Testis (tissue), 3 donors: ENCODE data around the gene CD96. TPM values are rescaled to one million over a fixed set of nuclear protein-coding genes. Genes with fewer than 3 reads are reported as not detected.

Experiments
- DNase-seq: peaks from one replicate; pipeline ENCODE4 v3.0.0-alpha.2; 2019
- H3K27ac ChIP-seq, 2 donors: fragments of 200-600 bp; sonication (generic); one replicate each; pipeline ENCODE4 v1.5.1; 2019
- H3K27me3 ChIP-seq: fragments of 200-600 bp; sonication (generic); one replicate; pipeline ENCODE4 v1.5.1; 2019
- H3K36me3 ChIP-seq: fragments of 200-600 bp; sonication (generic); one replicate; pipeline ENCODE4 v1.5.1; 2017; ENCODE audit warnings: low read depth; ENCODE audit errors: missing control alignments
- H3K4me1 ChIP-seq: fragments of 200-600 bp; sonication (generic); one replicate; pipeline ENCODE4 v1.5.1; 2019
- H3K4me3 ChIP-seq, 2 donors: fragments of 200-600 bp; sonication (generic); one replicate each; pipeline ENCODE4 v1.5.1; 2017 to 2019
- H3K9me3 ChIP-seq: fragments of 200-600 bp; sonication (generic); one replicate; pipeline ENCODE4 v1.5.1; 2017
- CTCF ChIP-seq, 3 experiments: fragments of 450-650 bp in 2 of 3; fragments of 200-600 bp in 1 of 3; sonication (generic) in 1 of 3; IDR thresholded peaks; one replicate each; pipeline ENCODE4 v1.5.1; 2016 to 2019; ENCODE audit warnings: antibody characterized with exemption in 3 of 3, mild to moderate bottlenecking in 2 of 3, moderate library complexity in 1 of 3
- POLR2A ChIP-seq: fragments of 450-650 bp; IDR thresholded peaks from one replicate; pipeline ENCODE4 v1.6.1; 2017; ENCODE audit warnings: antibody characterized with exemption, mild to moderate bottlenecking, moderate library complexity
- WGBS, 2 donors: methylation state at CpG; one replicate each; pipeline ENCODE4 v1.1.5; 2018; 5-methylcytosine and 5-hydroxymethylcytosine counted together
- intact Hi-C: fragments of 100-400 bp; cut with DNase I; formaldehyde crosslinking; loops from one replicate; pipeline ENCODE4 v1.15.1; 2023; ENCODE audit warnings: low total_unique reads
- polyA plus RNA-seq: library from polyadenylated mRNA; stranded (reverse); fragments of 350-450 nt; fragmentation: Illumina TruSeq; extraction: RNeasy Lipid Tissue Mini Kit (QIAGEN cat#74804); gene quantifications from one replicate; pipeline ENCODE4 v1.2.3, GENCODE V29; 2014; ENCODE audit warnings: low read depth, low replicate concordance; ENCODE audit not compliant: insufficient read depth
- total RNA-seq, 2 donors: library from RNA; depleted of rRNA; stranded (reverse); fragments of >200 nt; gene quantifications; one replicate each; pipeline ENCODE4 v1.2.3, GENCODE V29; 2016

Gene CD96
- total and polyA plus RNA-seq, 3 donors from 2014 or later: 0.16 to 1.5 (median 0.99) TPM

GRCh38 chr3:111570404-111571030 is 28.5 kb downstream of the CD96 start:
- no peaks in the 10 kb centered on the region for H3K27me3 ChIP-seq
- WGBS, 2 donors: 85 to 99% methylated on average over 4 to 12 of the region's 12 CpGs
- DNase-seq: no peak
- no peaks in the 10 kb centered on the region for H3K9me3 ChIP-seq
- H3K27ac ChIP-seq: no peak overlapping the region
- H3K4me3 ChIP-seq: no peak overlapping the region
- intact Hi-C loops: no loop called here
- H3K36me3 ChIP-seq: no peaks in the 10 kb centered on the region
- H3K4me1 ChIP-seq: no peaks in the 10 kb centered on the region
- TF ChIP-seq CTCF (IDR thresholded peaks at IDR 0.05): no peak
- TF ChIP-seq POLR2A: no peak

- intact Hi-C loops: no loop called here
- WGBS, 2 donors: 93 to 96% methylated on average over 1 of the region's 1 CpG
Measured at GRCh38 chr3:111571282-111571681, 29.3 kb downstream of the CD96 start.

GRCh38 chr3:111571907-111572460 is 30.0 kb downstream of the CD96 start:
- no peak overlapping the region for H3K27ac ChIP-seq
- H3K36me3 ChIP-seq: no peaks in the 10 kb centered on the region
- 90 to 94% methylated on average over 6 of the region's 6 CpGs for WGBS, 2 donors
- DNase-seq: no peak
- TF ChIP-seq CTCF (IDR thresholded peaks at IDR 0.05) (no peak), POLR2A (no peak)
- H3K27me3 ChIP-seq: no peaks in the 10 kb centered on the region
- no peak overlapping the region for H3K4me3 ChIP-seq
- no peaks in the 10 kb centered on the region for H3K9me3 ChIP-seq
- intact Hi-C loops: no loop called here
- H3K4me1 ChIP-seq: no peaks in the 10 kb centered on the region

More at GRCh38 chr3:111571282-111571681, 29.3 kb downstream of the CD96 start:
- Histone ChIP-seq H3K4me1 (no peaks in the 10 kb centered on the region), H3K27ac (no peak overlapping the region), H3K36me3 (no peaks in the 10 kb centered on the region), H3K4me3 (no peak overlapping the region), H3K9me3 (no peaks in the 10 kb centered on the region), H3K27me3 (no peaks in the 10 kb centered on the region)
- no peak for DNase-seq
- TF ChIP-seq CTCF (IDR thresholded peaks at IDR 0.05): no peak
- no peak for TF ChIP-seq POLR2A

- intact Hi-C loops: no loop called here
- TF ChIP-seq POLR2A (no peak), CTCF (IDR thresholded peaks at IDR 0.05) (no peak)
- Histone ChIP-seq H3K27me3 (no peaks in the 10 kb centered on the region), H3K4me1 (no peaks in the 10 kb centered on the region), H3K4me3 (no peak overlapping the region), H3K27ac (no peak overlapping the region), H3K9me3 (no peaks in the 10 kb centered on the region), H3K36me3 (no peaks in the 10 kb centered on the region)
- no peak for DNase-seq
- 87 to 94% methylated on average over 1 of the region's 1 CpG for WGBS, 2 donors
Measured at GRCh38 chr3:111577113-111577512, 35.1 kb downstream of the CD96 start.
